Chondrocyte (in vitro differentiated cells): ENCODE results near the gene PPP1R27. TPM values are rescaled to one million over a fixed set of nuclear protein-coding genes. Genes with fewer than 3 reads are reported as not detected.
A peak's percentile ranks its signal among the peaks of the same experiment; 100 is the strongest.

ENCODE experiments used
- DNase-seq: peaks from one replicate; pipeline ENCODE4 v3.0.0; 2021; ENCODE audit warnings: mixed read lengths, low spot score
- H3K27ac Mint-ChIP-seq: one replicate; pipeline ENCODE4 v1.8.0; 2021; ENCODE audit warnings: mild to moderate bottlenecking, moderate library complexity, mixed read lengths; ENCODE audit not compliant: unreplicated experiment
- H3K27me3 Mint-ChIP-seq: 2 replicates; pipeline ENCODE4 v1.8.0; 2021; ENCODE audit warnings: low read depth, mixed read lengths
- H3K36me3 Mint-ChIP-seq: 2 replicates; pipeline ENCODE4 v1.8.0; 2021; ENCODE audit warnings: low read depth, mixed read lengths
- H3K4me1 Mint-ChIP-seq: 2 replicates; pipeline ENCODE4 v1.8.0; 2021; ENCODE audit warnings: low read depth, mild to moderate bottlenecking, mixed read lengths
- H3K4me3 Mint-ChIP-seq: one replicate; pipeline ENCODE4 v1.8.0; 2021; ENCODE audit warnings: mild to moderate bottlenecking, moderate library complexity, mixed read lengths; ENCODE audit not compliant: unreplicated experiment
- H3K9me3 Mint-ChIP-seq: 2 replicates; pipeline ENCODE4 v1.8.0; 2021; ENCODE audit warnings: low read depth, mixed read lengths
- total RNA-seq: library from RNA; stranded (reverse); gene quantifications from 3 replicates; pipeline ENCODE4 v1.2.1, GENCODE V29; 2021
- TF ChIP-seq, protein P1 (sequence below): fragments of 200-600 bp; sonication (generic); IDR thresholded peaks from 2 replicates; pipeline ENCODE4 v1.5.0; 2021; ENCODE audit warnings: antibody characterized with exemption, mild to moderate bottlenecking, moderate library complexity

PPP1R27 gene
- total RNA-seq, 1 donor from 2014 or later: not detected

DNA sequence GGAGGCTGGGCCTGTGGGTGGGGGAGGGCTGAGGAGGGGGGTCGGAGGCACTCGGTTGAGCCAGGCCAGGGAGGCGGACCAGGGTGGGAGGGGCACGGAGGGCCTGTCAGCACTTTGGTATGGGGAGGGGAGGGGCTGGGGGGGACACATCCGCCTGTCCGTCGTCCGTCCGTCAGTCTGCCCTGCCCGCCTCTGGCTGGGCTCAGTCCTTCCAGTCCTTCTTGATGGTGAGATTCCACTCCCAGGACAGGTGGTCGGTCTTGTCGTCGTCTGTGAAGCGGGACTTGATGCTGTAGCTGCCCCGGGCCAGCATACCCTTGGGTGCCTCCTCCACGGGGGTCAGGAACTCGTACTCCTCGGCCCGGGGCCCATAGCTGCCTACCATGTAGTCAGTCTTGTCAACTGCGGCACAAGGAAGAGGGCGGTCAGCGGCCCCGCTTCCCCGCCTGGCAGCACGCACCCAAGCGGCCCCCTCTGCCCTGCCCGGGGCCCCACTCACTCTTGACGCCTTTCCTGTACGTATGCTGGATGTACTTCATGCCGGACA is 33.9 kb upstream of the PPP1R27 start:
- peak; percentile 92 for DNase-seq
- Mint-ChIP-seq H3K4me1 (peaks cover 66% of the 10 kb centered on the region), H3K27ac (peak overlapping the region; percentile 94), H3K27me3 (no peaks in the 10 kb centered on the region), H3K4me3 (peak overlapping the region; percentile 81), H3K36me3 (peaks cover 2% of the 10 kb centered on the region), H3K9me3 (no peaks in the 10 kb centered on the region)
- TF ChIP-seq, protein P1, sequence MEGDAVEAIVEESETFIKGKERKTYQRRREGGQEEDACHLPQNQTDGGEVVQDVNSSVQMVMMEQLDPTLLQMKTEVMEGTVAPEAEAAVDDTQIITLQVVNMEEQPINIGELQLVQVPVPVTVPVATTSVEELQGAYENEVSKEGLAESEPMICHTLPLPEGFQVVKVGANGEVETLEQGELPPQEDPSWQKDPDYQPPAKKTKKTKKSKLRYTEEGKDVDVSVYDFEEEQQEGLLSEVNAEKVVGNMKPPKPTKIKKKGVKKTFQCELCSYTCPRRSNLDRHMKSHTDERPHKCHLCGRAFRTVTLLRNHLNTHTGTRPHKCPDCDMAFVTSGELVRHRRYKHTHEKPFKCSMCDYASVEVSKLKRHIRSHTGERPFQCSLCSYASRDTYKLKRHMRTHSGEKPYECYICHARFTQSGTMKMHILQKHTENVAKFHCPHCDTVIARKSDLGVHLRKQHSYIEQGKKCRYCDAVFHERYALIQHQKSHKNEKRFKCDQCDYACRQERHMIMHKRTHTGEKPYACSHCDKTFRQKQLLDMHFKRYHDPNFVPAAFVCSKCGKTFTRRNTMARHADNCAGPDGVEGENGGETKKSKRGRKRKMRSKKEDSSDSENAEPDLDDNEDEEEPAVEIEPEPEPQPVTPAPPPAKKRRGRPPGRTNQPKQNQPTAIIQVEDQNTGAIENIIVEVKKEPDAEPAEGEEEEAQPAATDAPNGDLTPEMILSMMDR: no peak

DNA sequence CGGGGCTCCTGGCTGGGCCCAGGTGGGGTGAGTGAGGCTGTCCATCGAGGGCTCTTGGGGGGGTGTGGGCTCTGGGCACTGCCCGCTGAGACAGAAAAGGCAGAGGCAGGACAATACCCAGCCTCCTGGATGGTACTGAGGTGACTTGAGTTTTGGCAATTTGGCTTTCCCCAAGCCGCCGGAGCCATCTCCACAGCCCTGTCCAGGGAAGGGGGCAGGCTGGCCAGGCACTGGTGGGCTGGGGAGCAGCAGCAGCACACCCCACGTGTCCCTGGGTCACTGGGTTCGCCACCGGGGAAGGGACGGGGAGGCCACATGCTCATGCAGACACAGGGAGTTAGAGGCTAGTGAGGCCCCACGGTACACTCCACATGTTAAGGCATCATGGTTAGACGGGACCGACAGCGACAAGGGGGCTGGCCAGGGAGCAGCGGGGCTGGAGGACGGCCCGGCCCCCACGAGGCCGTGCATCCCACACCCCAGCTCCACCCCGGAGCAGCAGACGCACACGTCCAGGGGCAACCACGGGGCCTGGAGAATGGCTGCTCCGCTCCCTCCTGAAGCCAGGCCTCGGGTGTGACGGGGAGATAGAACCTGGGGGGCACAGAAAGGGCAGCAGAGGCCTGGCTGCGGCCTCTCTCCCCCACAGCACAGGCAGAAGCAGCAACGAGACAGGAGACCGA is 33.3 kb upstream of the PPP1R27 start:
- no peak for DNase-seq
- Mint-ChIP-seq H3K27ac (peak overlapping the region; percentile 94), H3K27me3 (no peaks in the 10 kb centered on the region), H3K36me3 (peaks cover 2% of the 10 kb centered on the region), H3K9me3 (no peaks in the 10 kb centered on the region), H3K4me1 (peaks cover 72% of the 10 kb centered on the region), H3K4me3 (no peak overlapping the region)
- TF ChIP-seq, protein P1: no peak

DNA sequence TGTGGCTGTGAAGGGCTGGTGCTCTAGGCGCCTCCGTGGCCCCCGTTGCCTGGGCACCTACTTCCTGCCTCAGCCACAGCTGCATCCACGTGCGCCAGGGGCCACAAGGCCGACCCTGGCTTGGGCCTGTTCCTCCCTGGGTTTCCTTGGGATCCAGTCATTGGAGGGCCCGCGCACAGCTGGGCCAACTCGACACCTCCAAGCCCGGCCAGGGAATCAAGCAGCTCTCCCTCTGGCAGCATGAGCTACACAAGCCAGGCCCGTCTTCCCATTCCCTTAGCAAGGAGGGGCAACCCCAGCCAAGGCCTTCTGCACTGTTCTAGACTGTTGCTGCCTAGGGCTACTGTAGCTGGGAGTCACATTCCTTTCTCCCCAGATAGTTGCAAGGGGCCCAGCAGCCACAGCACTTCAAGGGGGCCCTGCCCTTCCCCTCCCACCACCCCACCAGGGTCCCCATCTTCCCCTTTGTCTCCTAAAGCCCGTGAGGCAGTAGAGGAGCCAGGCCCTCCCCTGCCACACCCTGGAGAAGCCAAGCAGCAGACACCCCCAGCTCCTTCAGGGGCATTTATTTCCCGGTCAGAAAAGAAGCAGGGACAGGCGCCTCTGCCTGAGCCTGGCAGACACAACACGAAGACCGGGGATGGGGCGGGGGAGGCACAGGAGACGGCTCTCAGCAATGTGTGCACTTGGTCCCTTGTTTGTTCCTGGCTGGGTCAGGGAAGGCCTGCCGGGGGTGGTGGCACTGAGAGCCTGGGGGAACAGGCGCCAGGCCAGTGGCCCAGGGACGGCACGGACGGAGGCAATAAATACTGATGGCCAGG is 32.5 kb upstream of the PPP1R27 start:
- no peaks in the 10 kb centered on the region for H3K27me3 Mint-ChIP-seq
- peak overlapping the region; percentile 94 for H3K27ac Mint-ChIP-seq
- H3K4me3 Mint-ChIP-seq: no peak overlapping the region
- H3K36me3 Mint-ChIP-seq: peaks cover 6% of the 10 kb centered on the region
- peaks cover 73% of the 10 kb centered on the region for H3K4me1 Mint-ChIP-seq
- TF ChIP-seq, protein P1: no peak
- no peaks in the 10 kb centered on the region for H3K9me3 Mint-ChIP-seq
- no peak for DNase-seq

DNA sequence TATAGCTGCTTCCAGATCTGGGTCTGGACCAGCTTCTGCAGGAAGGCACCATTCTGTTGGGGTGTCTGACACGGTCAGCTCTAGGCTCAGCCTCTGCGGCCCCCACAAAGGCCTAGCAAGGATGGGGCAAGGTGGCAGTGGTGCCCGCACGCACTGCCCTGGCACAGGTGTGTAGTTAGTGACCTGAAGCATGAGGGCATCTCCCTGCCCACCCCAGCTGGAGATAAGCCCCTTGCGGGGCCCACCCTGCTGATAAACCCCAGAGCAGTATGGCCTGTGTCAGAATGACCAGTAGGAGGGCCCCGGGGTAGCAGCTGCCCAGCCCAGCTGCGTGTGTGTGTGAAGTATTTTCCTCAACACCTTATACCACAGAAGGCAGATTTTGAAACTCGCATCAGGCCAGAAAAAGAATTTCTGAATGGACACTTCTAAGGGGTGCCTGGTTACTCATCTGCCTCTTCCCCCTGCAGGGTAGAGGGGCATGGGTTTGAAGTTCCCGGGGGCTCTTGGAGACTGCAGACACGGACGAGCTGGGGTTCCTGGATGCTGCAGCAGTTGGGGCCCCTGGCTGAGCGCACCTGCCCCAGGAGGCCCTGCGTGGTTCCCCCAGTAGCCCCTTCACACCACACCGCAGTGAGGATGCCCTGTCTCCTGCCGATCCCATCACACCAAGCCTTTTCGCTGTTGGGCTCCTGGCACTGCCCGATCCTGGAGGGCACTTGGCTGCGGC is 31.8 kb upstream of the PPP1R27 start:
- Mint-ChIP-seq H3K4me3 (no peak overlapping the region), H3K9me3 (no peaks in the 10 kb centered on the region), H3K4me1 (peaks cover 72% of the 10 kb centered on the region), H3K27me3 (no peaks in the 10 kb centered on the region), H3K27ac (peak overlapping the region; percentile 94), H3K36me3 (peaks cover 6% of the 10 kb centered on the region)
- TF ChIP-seq, protein P1: no peak
- DNase-seq: no peak
